Measurements from ENCODE around the gene IQGAP1.

- TF ChIP-seq EZH2 (IDR thresholded peaks at IDR 0.05; ENCODE audit: low read length, missing control alignments) (no peak), CTCF (conservative IDR thresholded peaks at IDR 0.05 in 1 of 2, IDR thresholded peaks at IDR 0.05 in 1 of 2; ENCODE audit: low read depth in 1 of 2, low read length in 2 of 2) (no peak)
Measured at GRCh38 chr15:90360746-90361145, 27.3 kb upstream of the IQGAP1 start.
